ENCODE results near the gene ZFYVE1.

The ZFYVE1 gene, protein sequence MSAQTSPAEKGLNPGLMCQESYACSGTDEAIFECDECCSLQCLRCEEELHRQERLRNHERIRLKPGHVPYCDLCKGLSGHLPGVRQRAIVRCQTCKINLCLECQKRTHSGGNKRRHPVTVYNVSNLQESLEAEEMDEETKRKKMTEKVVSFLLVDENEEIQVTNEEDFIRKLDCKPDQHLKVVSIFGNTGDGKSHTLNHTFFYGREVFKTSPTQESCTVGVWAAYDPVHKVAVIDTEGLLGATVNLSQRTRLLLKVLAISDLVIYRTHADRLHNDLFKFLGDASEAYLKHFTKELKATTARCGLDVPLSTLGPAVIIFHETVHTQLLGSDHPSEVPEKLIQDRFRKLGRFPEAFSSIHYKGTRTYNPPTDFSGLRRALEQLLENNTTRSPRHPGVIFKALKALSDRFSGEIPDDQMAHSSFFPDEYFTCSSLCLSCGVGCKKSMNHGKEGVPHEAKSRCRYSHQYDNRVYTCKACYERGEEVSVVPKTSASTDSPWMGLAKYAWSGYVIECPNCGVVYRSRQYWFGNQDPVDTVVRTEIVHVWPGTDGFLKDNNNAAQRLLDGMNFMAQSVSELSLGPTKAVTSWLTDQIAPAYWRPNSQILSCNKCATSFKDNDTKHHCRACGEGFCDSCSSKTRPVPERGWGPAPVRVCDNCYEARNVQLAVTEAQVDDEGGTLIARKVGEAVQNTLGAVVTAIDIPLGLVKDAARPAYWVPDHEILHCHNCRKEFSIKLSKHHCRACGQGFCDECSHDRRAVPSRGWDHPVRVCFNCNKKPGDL

DNA sequence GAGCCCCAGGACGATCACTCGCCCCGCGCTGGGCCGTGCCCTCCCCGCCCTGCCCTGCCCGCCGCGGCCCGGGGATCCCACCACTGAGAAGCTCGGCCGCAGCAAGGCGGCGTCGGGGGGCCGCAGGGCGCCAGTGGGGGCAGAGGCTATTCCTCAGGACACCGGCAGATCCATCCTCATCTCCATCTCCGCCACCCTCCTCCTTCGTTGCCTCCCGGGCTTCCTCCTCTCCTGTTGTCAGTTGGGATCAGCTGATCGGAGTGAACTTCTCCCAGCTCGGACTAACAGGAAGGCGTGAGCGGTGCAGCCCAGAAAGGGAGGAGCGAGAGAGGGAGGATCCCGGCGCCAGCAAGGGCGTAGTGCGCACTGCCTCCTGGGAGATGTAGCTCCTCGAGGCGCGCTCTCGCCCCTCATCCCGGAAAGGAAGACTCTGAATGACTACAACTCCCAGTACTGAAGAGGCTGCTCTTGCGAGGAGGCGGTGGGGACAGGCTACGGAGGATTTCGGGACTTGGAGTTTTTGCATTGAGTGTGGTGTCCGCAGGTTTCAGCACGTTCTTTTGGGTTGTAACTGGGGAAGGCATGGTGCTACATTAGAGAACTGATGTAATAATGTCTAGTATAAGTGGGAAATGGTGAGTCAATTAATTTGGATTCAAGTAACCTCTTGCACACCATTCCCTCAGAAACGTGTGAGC is at the start of gene ZFYVE1:
TSS of gene ZFYVE1 (minus strand) at position 262 of the 698 bp plus-strand sequence. CDS start 2,598 bp downstream, outside the sequence.
- TF ChIP-seq, protein P1, sequence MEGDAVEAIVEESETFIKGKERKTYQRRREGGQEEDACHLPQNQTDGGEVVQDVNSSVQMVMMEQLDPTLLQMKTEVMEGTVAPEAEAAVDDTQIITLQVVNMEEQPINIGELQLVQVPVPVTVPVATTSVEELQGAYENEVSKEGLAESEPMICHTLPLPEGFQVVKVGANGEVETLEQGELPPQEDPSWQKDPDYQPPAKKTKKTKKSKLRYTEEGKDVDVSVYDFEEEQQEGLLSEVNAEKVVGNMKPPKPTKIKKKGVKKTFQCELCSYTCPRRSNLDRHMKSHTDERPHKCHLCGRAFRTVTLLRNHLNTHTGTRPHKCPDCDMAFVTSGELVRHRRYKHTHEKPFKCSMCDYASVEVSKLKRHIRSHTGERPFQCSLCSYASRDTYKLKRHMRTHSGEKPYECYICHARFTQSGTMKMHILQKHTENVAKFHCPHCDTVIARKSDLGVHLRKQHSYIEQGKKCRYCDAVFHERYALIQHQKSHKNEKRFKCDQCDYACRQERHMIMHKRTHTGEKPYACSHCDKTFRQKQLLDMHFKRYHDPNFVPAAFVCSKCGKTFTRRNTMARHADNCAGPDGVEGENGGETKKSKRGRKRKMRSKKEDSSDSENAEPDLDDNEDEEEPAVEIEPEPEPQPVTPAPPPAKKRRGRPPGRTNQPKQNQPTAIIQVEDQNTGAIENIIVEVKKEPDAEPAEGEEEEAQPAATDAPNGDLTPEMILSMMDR (IDR thresholded peaks at IDR 0.05; ENCODE audit: insufficient read depth, low read length, poor library complexity, severe bottlenecking): no peak
- peak; percentile 95 for DNase-seq (ENCODE audit: extremely low read depth, insufficient read length)
- H3K36me3 ChIP-seq (ENCODE audit: control insufficient read depth, insufficient read depth, low read length): peaks cover 5% of the 10 kb centered on the region
- no peaks in the 10 kb centered on the region for H3K27me3 ChIP-seq (replicated peaks; ENCODE audit: control insufficient read depth, insufficient read depth, low read length)
- H3K4me3 ChIP-seq (replicated peaks; ENCODE audit: low read depth, low read length): peak within 1 kb of the TSS; percentile 77

DNA sequence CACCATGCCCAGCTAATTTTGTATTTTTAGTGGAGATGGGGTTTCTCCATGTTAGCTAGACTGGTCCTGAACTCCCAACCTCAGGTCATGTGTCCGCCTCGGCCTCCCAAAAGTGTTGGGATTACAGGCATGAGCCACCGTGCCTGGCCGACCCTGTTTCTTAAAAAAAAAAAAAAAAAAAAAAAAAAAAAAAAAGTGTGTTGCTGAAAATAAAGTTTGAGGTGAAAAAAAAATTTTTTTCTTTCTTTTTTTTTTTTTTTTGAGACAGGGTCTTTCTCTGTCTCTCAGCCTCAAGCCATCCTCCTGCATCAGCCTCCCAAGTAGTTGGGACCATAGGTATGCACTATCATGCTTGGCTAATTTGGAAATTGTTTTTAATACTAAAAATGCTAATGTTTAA is 42.7 kb upstream of the ZFYVE1 start:
- no peak for DNase-seq (ENCODE audit: extremely low read depth, insufficient read length)
- TF ChIP-seq, protein P1 (IDR thresholded peaks at IDR 0.05; ENCODE audit: insufficient read depth, low read length, poor library complexity, severe bottlenecking): no peak
- peaks cover 4% of the 10 kb centered on the region for H3K36me3 ChIP-seq (ENCODE audit: control insufficient read depth, insufficient read depth, low read length)
- H3K27me3 ChIP-seq (replicated peaks; ENCODE audit: control insufficient read depth, insufficient read depth, low read length): no peaks in the 10 kb centered on the region
- no peak overlapping the region for H3K4me3 ChIP-seq (replicated peaks; ENCODE audit: low read depth, low read length)

DNA sequence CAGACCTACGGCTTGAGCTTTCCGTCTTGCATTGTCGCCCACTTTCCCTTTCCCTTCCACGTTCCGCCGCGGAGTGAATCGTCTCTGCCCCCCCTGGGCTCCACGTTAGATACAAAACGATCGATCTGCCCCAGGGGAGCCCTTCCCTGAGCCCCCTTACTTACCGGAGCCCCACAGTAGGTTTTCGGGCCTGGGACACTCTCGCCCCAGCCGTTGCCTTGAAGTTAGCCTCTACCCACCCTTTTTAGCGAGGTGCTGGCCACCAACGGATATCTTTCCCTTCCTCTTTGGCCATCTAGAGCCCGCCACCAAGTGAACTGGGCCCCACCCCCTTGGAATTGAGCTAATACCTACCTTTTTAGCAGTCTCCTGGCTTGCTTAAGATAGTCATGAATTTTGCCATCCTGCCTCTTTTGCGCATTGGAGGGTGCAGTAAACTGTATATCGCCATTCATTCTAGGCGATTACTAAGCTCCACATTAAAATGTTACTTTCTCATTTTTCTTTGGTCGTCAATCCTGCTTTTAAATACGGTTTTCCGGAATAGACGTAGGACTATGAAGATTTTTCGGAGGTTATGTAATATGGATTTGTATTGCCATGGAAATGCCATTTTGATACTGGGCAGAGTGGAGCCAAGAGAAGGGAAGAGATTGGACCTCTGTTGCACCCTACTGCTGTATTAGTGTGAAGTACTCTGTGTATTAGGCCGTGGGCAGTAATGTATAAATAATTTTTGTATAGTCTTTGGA is 32.2 kb upstream of the ZFYVE1 start:
- TF ChIP-seq, protein P1 (IDR thresholded peaks at IDR 0.05; ENCODE audit: insufficient read depth, low read length, poor library complexity, severe bottlenecking): no peak
- no peak for DNase-seq (ENCODE audit: extremely low read depth, insufficient read length)
- H3K4me3 ChIP-seq (replicated peaks; ENCODE audit: low read depth, low read length): peak overlapping the region; percentile 99

DNA sequence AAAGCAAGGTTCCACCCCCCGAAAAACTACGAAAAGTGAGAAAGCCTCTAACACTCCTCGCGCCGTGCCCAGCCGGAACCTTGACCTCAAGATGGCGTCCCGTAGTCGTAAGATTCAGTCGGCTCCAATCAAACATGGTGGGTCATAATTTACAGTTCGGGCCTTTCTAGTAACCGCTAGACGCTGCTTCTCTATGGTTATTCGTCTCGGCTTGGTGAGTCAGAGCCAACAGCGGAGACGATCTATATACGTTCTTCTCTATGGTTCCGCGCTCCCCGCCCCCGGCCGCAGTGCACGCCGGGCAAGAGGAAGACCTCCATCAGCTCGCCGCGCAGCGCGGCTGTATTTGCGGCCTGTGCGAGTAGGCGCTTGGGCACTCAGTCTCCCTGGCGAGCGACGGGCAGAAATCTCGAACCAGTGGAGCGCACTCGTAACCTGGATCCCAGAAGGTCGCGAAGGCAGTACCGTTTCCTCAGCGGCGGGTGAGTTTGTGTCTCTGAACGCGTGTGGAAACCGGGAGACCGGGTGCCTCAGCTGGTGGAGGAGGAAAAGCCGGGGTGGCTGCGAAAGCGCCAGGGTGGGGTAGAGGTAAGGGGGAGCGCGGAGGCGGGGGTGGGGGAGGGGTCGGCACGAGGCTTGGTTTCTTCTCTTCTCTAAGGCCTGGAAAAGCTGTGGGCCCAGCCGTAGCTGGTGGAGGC is 31.5 kb upstream of the ZFYVE1 start, which contains the start of gene RBM25:
TSS of gene RBM25 (plus strand) at position 311 of the 698 bp plus-strand sequence. CDS start 13,108 bp downstream, outside the sequence.
- peak; percentile 98 for DNase-seq (ENCODE audit: extremely low read depth, insufficient read length)
- TF ChIP-seq, protein P1 (IDR thresholded peaks at IDR 0.05; ENCODE audit: insufficient read depth, low read length, poor library complexity, severe bottlenecking): peak; percentile 9
- no peaks in the 10 kb centered on the region for H3K36me3 ChIP-seq (ENCODE audit: control insufficient read depth, insufficient read depth, low read length)

More for the DNA sequence above, 32.2 kb upstream of the ZFYVE1 start:
- Histone ChIP-seq H3K27me3 (replicated peaks; ENCODE audit: control insufficient read depth, insufficient read depth, low read length) (no peaks in the 10 kb centered on the region), H3K36me3 (ENCODE audit: control insufficient read depth, insufficient read depth, low read length) (no peaks in the 10 kb centered on the region; the same call in 1 of the 2 replicates)

DNA sequence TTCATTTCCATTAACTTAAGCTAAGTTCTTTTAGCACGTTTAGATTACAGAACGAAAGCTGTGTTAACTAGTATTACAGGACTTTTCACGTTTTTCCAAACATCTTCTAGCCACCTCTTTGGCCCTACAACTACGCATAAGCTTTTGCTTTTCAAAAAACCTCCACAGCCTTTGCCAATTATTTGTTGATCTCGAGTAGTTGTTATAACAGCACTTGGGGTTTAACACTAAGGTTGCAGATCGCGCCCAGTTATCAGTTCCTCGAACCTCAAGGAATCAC is 31.0 kb upstream of the ZFYVE1 start:
- Histone ChIP-seq H3K4me3 (replicated peaks; ENCODE audit: low read depth, low read length) (peak overlapping the region; percentile 99), H3K36me3 (ENCODE audit: control insufficient read depth, insufficient read depth, low read length) (no peaks in the 10 kb centered on the region), H3K27me3 (replicated peaks; ENCODE audit: control insufficient read depth, insufficient read depth, low read length) (no peaks in the 10 kb centered on the region)
- DNase-seq (ENCODE audit: extremely low read depth, insufficient read length): no peak
- TF ChIP-seq, protein P1 (IDR thresholded peaks at IDR 0.05; ENCODE audit: insufficient read depth, low read length, poor library complexity, severe bottlenecking): no peak

More for the DNA sequence above, 31.5 kb upstream of the ZFYVE1 start, which contains the start of gene RBM25:
- Histone ChIP-seq H3K4me3 (replicated peaks; ENCODE audit: low read depth, low read length) (peak within 1 kb of the TSS; percentile 99), H3K27me3 (replicated peaks; ENCODE audit: control insufficient read depth, insufficient read depth, low read length) (no peaks in the 10 kb centered on the region)
